ENCODE results near the gene DAB2IP.
A peak's percentile ranks its signal among the peaks of the same experiment; 100 is the strongest.

DAB2IP gene

DNA sequence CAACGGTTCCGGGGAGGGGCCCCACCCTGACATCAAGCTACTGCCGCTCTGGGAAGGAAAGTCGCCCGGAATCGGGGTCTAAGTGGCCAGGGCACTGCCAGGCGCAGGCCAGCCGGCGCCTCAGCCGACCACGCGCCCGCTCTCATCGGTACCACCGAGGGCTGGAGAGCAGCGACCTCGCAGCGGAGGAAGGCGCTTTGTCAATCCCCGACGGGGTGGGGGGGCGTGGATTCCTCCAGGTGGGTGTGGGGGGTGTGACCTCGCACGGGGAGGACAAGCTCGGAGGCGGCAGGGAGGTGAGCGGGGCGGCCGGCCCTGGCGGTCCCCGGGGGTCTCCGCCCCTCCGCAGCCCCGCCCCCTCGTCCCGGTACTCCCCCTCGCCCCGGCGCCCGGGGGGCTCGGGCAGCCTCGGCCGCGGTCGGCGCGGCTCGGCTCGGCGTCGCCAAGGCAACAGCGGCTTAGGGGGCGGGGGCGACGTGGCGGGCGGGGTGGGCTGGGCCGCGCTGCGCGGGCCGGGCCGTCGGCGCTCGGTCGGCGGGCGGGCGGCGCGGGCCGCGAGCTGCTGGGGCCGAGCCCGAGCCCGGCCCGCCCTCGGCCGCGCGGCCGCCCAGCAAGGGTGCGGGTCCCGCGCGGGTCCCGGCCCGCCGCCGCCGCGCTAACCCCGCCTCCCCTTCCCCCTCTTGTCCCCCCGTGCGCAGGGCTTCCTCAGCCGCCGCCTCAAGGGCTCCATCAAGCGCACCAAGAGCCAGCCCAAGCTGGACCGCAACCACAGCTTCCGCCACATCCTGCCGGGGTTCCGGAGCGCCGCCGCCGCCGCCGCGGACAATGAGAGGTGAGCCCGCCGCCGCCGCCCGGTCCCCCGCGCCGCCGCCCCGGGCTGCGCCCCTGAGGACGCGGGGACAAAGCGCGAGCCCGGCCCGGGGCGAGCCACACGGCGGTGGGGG, 47.5 kb downstream of the DAB2IP start:
- peak overlapping the region; percentile 49 to 71 for H3K4me3 ChIP-seq
- peaks cover 0 to 34% (median 28%) of the 10 kb centered on the region in 4 donors for H3K4me1 ChIP-seq
- intact Hi-C loops (cut with DNase I; ENCODE audit: low total_unique reads), result no loop called here
- H3K9me3 ChIP-seq, result no peaks in the 10 kb centered on the region
- no peaks in the 10 kb centered on the region for H3K27me3 ChIP-seq
- H3K27ac ChIP-seq, result peak overlapping the region; percentile 63 to 65
- TF ChIP-seq, protein P1, sequence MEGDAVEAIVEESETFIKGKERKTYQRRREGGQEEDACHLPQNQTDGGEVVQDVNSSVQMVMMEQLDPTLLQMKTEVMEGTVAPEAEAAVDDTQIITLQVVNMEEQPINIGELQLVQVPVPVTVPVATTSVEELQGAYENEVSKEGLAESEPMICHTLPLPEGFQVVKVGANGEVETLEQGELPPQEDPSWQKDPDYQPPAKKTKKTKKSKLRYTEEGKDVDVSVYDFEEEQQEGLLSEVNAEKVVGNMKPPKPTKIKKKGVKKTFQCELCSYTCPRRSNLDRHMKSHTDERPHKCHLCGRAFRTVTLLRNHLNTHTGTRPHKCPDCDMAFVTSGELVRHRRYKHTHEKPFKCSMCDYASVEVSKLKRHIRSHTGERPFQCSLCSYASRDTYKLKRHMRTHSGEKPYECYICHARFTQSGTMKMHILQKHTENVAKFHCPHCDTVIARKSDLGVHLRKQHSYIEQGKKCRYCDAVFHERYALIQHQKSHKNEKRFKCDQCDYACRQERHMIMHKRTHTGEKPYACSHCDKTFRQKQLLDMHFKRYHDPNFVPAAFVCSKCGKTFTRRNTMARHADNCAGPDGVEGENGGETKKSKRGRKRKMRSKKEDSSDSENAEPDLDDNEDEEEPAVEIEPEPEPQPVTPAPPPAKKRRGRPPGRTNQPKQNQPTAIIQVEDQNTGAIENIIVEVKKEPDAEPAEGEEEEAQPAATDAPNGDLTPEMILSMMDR (IDR thresholded peaks at IDR 0.05), result no peak
- no peaks in the 10 kb centered on the region for H3K36me3 ChIP-seq
- peak in 1 of 2 donors; percentile 65 for DNase-seq

DNA sequence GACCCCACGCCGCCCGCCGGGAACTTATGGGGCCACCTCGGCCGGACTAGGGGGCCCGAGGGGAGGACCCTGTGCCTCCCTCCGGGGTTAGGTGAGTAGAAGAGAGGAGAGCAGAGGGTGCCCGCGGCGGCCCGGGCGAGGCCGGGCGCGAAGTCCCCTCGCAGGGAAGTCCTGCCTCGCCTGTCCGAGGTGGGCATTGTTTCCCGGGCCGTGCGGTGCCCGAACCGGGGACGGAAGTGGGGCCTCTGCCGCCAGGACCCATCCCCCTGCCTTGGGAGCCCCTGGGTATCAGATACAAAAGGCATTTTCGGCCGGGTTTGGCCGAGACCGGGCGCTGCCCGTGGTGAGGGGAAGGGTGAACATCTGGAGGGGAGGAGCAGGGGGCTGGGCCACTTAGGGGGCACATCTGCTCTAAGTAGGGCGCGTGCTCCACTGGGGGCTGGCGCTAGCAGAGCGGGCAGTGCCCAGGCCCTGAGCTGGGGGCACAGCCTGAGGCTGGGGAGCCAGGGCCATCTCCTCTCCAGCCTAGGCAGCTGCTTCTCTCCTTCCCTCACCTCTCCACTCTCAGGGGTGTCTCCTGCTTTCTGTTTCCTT, 48.2 kb downstream of the DAB2IP start:
- TF ChIP-seq, protein P1 (IDR thresholded peaks at IDR 0.05), result no peak
- DNase-seq, result no peak
- H3K36me3 ChIP-seq, result no peaks in the 10 kb centered on the region
- no peaks in the 10 kb centered on the region for H3K27me3 ChIP-seq
- H3K9me3 ChIP-seq, result no peaks in the 10 kb centered on the region
- H3K27ac ChIP-seq, result peak overlapping the region; percentile 63 to 65
- intact Hi-C loops (cut with DNase I; ENCODE audit: low total_unique reads), result no loop called here
- H3K4me3 ChIP-seq, result peak overlapping the region; percentile 49 to 71
- H3K4me1 ChIP-seq, result peaks cover 0 to 34% (median 26%) of the 10 kb centered on the region in 4 donors

DNA sequence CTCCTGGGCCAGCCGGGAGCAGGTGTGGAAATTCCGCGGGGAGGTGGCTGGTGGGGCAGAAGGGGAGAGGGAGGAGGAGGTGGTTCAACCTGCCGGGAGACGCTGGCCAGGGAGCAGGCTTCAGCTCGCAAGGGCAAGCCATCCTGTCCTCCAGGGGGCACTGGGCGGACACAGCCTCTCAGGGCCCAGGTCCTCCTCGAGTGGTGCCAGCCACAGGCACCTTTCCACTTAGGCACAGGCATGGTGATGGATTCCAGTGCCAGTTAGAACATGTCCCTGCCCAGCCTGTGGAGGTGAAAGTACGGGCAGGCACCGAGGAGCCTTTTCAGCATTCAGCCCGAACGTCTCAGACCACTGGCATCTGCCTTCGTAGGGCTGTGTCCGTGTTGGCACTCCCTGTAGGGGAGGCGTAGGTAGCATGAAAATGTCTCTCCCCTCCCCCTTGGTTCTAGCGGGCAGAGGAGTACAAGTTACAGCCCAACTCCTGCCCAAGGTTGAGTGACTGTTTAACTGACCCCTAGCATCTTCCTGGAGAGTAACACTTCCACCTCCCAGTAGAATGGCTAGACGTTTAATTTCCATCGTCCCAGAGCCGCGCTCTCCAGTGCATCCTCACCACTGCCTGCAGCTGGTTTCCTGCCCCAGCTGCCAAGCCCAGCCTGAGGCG, 48.9 kb downstream of the DAB2IP start:
- no peaks in the 10 kb centered on the region for H3K27me3 ChIP-seq
- H3K36me3 ChIP-seq, result no peaks in the 10 kb centered on the region
- H3K4me3 ChIP-seq, result peak overlapping the region; percentile 49 to 71
- no peaks in the 10 kb centered on the region for H3K9me3 ChIP-seq
- H3K4me1 ChIP-seq, result peaks cover 0 to 34% (median 26%) of the 10 kb centered on the region in 4 donors
- H3K27ac ChIP-seq, result peak overlapping the region; percentile 63 to 65
- TF ChIP-seq, protein P1 (IDR thresholded peaks at IDR 0.05), result peak; percentile 58 to 66
- intact Hi-C loops (cut with DNase I; ENCODE audit: low total_unique reads), result no loop called here
- DNase-seq, result peak; percentile 61 to 89

DNA sequence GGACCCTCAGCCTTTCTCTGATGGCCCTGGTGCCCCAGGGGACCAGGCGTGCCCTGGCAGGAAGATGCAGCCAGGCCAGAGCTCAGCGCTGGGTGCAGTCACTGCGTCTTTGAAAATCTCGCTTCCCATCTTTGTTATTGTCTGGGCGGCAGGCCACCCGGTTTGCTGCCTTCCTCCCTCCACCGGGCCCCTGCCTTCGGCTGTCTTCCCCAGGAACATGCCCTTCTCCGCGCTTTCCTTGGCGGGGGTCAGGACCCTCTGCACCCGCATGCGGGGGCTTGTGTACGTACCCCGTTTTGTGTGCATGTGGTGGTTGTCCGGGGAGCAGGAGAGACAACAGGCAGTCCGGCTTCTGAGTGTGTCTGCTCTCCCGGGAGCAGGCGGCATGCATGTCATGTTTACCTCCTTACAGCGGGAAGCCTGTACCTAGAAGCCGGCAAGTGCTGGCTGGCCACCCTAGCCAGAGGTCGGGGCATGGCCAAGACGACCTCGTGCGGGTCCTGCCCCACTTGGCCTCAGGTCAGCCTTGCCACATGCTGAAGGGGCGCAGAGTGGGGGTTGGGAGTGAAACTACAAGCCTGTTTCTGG, 49.5 kb downstream of the DAB2IP start:
- H3K4me1 ChIP-seq, result peaks cover 0 to 34% (median 26%) of the 10 kb centered on the region in 4 donors

More for the DNA sequence above, 49.5 kb downstream of the DAB2IP start:
- no peak for DNase-seq
- peak overlapping the region; percentile 63 to 65 for H3K27ac ChIP-seq
- TF ChIP-seq, protein P1 (IDR thresholded peaks at IDR 0.05), result no peak
- peak overlapping the region; percentile 49 to 71 for H3K4me3 ChIP-seq
- H3K36me3 ChIP-seq, result no peaks in the 10 kb centered on the region
- intact Hi-C loops (cut with DNase I; ENCODE audit: low total_unique reads), result no loop called here
- no peaks in the 10 kb centered on the region for H3K27me3 ChIP-seq
- no peaks in the 10 kb centered on the region for H3K9me3 ChIP-seq

All from tibial artery (tissue), 4 donors.